Stomach (tissue), 9 donors: ENCODE measurements around the gene PRDM16. TPM values are rescaled to one million over a fixed set of nuclear protein-coding genes. Genes with fewer than 3 reads are reported as not detected.

ENCODE experiments used
- DNase-seq, 2 donors: peaks; one replicate each; pipeline versions ENCODE4 v3.0.0 to v3.0.0-alpha.2; 2013 to 2019
- H3K27ac ChIP-seq, 5 donors: fragments of 200-600 bp in 4 of 5; sonication (generic) in 4 of 5; one replicate each; pipeline ENCODE4 v1.5.1; 2013 to 2019; ENCODE audit warnings: mild to moderate bottlenecking in 1 of 5, moderate library complexity in 1 of 5
- H3K27me3 ChIP-seq, 3 donors: fragments of 200-600 bp; sonication (generic); one replicate each; pipeline ENCODE4 v1.5.1; 2017 to 2019; ENCODE audit warnings: mixed run types in 1 of 3
- H3K36me3 ChIP-seq, 4 donors: fragments of 200-600 bp; sonication (generic); 1 replicate in 3 of 4; 2 replicates in 1 of 4; pipeline ENCODE4 v1.5.1; 2016 to 2019
- H3K4me1 ChIP-seq, 4 donors: fragments of 200-600 bp; sonication (generic); one replicate each; pipeline ENCODE4 v1.5.1; 2016 to 2019
- H3K4me3 ChIP-seq, 4 donors: fragments of 200-600 bp; sonication (generic) in 3 of 4; one replicate each; pipeline ENCODE4 v1.5.1; 2016 to 2019; ENCODE audit warnings: mild to moderate bottlenecking in 1 of 4
- H3K9me3 ChIP-seq, 4 donors: fragments of 200-600 bp; sonication (generic); one replicate each; pipeline ENCODE4 v1.5.1; 2016 to 2019
- EP300 ChIP-seq: sonication (generic); formaldehyde crosslinking; IDR thresholded peaks from one replicate; pipeline ENCODE4 v1.6.1; 2017; ENCODE audit warnings: antibody characterized with exemption
- POLR2A ChIP-seq, 4 donors: fragments of 450-650 bp; IDR thresholded peaks; one replicate each; pipeline ENCODE4 v1.6.1; 2016; ENCODE audit warnings: antibody characterized with exemption in 4 of 4, control low read depth in 2 of 4, mild to moderate bottlenecking in 1 of 4, moderate library complexity in 1 of 4
- POLR2AphosphoS5 ChIP-seq, 3 donors: sonication (generic); formaldehyde crosslinking; IDR thresholded peaks; one replicate each; pipeline ENCODE4 v1.6.1; 2016; ENCODE audit warnings: antibody characterized with exemption in 3 of 3
- WGBS, 5 donors: extraction: QIAGEN DNeasy Blood & Tissue Kit in 3 of 5; methylation state at CpG; one replicate each; pipeline versions ENCODE4 v1.1.5 to v1.1.7; 2013 to 2018; 5-methylcytosine and 5-hydroxymethylcytosine counted together
- intact Hi-C: fragments of 100-400 bp; cut with DNase I; formaldehyde crosslinking; loops from one replicate; pipeline ENCODE4 v1.15.1; 2023; ENCODE audit warnings: low total_unique reads
- polyA plus RNA-seq, 3 donors: library from polyadenylated mRNA; stranded (reverse); fragments of 200-250 nt; gene quantifications; one replicate each; pipeline ENCODE4 v1.2.3, GENCODE V29; 2013
- total RNA-seq, 5 donors: library from RNA; depleted of rRNA; stranded (reverse); fragments of >200 nt; gene quantifications; one replicate each; pipeline versions ENCODE4 v1.1.0 to v1.2.3, GENCODE V29; 2014 to 2016
- TF ChIP-seq, protein P1 (sequence below), 7 experiments: fragments of 450-650 bp in 4 of 7; fragments of 200-600 bp in 3 of 7; sonication (generic) in 3 of 7; IDR thresholded peaks; one replicate each; pipeline ENCODE4 v1.5.1; 2016 to 2019; ENCODE audit warnings: antibody characterized with exemption in 7 of 7, control low read depth in 2 of 7, mild to moderate bottlenecking in 1 of 7
- donor health status: healthy with polysubstance abuse.
- donor health status: Bipolar disorder and iron deficiency.
- donor health status: healthy.

PRDM16 gene
- total and polyA plus RNA-seq, 8 donors, result 0.29 to 222 (median 15.8) TPM

- intact Hi-C loops, result no loop called here
- H3K9me3 ChIP-seq, result no peaks in the 10 kb centered on the region
- H3K4me3 ChIP-seq, result no peak overlapping the region
- DNase-seq, result no peak
- H3K27ac ChIP-seq, result peak overlapping the region in 4 of 5 donors; percentile 10 to 58 (median 26)
- H3K4me1 ChIP-seq, result peaks cover 10 to 21% (median 15%) of the 10 kb centered on the region in 4 donors
- TF ChIP-seq, protein P1, sequence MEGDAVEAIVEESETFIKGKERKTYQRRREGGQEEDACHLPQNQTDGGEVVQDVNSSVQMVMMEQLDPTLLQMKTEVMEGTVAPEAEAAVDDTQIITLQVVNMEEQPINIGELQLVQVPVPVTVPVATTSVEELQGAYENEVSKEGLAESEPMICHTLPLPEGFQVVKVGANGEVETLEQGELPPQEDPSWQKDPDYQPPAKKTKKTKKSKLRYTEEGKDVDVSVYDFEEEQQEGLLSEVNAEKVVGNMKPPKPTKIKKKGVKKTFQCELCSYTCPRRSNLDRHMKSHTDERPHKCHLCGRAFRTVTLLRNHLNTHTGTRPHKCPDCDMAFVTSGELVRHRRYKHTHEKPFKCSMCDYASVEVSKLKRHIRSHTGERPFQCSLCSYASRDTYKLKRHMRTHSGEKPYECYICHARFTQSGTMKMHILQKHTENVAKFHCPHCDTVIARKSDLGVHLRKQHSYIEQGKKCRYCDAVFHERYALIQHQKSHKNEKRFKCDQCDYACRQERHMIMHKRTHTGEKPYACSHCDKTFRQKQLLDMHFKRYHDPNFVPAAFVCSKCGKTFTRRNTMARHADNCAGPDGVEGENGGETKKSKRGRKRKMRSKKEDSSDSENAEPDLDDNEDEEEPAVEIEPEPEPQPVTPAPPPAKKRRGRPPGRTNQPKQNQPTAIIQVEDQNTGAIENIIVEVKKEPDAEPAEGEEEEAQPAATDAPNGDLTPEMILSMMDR (IDR thresholded peaks at IDR 0.05), result no peak
- no peak for TF ChIP-seq POLR2AphosphoS5 (IDR thresholded peaks at IDR 0.05)
- no peaks in the 10 kb centered on the region for H3K27me3 ChIP-seq
- WGBS, 5 donors, result 81 to 94% (median 92%) methylated on average over 5 to 22 of the region's 22 CpGs
- H3K36me3 ChIP-seq, result peaks cover 0 to 10% (median 0%) of the 10 kb centered on the region in 4 donors
Measured at GRCh38 chr1:3197781-3198316, 128.8 kb downstream of the PRDM16 start.

GRCh38 chr1:3198371-3199271 is 129.6 kb downstream of the PRDM16 start:
- H3K4me3 ChIP-seq, result no peak overlapping the region
- no peaks in the 10 kb centered on the region for H3K9me3 ChIP-seq
- TF ChIP-seq, protein P1 (IDR thresholded peaks at IDR 0.05), result no peak
- TF ChIP-seq POLR2A (IDR thresholded peaks at IDR 0.05) (no peak), EP300 (no peak), POLR2AphosphoS5 (IDR thresholded peaks at IDR 0.05) (no peak)
- intact Hi-C loops, result no loop called here
- H3K27ac ChIP-seq, result peak overlapping the region in 4 of 5 donors; percentile 10 to 62 (median 42)
- H3K4me1 ChIP-seq, result peaks cover 10 to 21% (median 11%) of the 10 kb centered on the region in 4 donors
- H3K27me3 ChIP-seq, result no peaks in the 10 kb centered on the region
- 49 to 69% (median 65%) methylated on average over 39 to 40 of the region's 40 CpGs for WGBS, 5 donors
- peak in 1 of 2 donors; percentile 60 for DNase-seq
- peaks cover 0 to 2% (median 0%) of the 10 kb centered on the region in 4 donors for H3K36me3 ChIP-seq

- no peak for DNase-seq
- Histone ChIP-seq H3K27me3 (no peaks in the 10 kb centered on the region), H3K9me3 (no peaks in the 10 kb centered on the region), H3K27ac (peak overlapping the region in 1 of 5 donors; percentile 4), H3K4me1 (no peaks in the 10 kb centered on the region), H3K36me3 (no peaks in the 10 kb centered on the region), H3K4me3 (no peak overlapping the region)
- 60 to 70% (median 63%) methylated on average over 20 of the region's 20 CpGs for WGBS, 5 donors
- intact Hi-C loops, result no loop called here
- TF ChIP-seq, protein P1 (IDR thresholded peaks at IDR 0.05), result no peak
- TF ChIP-seq POLR2AphosphoS5 (IDR thresholded peaks at IDR 0.05), result no peak
- no peak for TF ChIP-seq EP300
- no peak for TF ChIP-seq POLR2A (IDR thresholded peaks at IDR 0.05)
Measured at GRCh38 chr1:3204725-3205124, 135.7 kb downstream of the PRDM16 start.

- no peaks in the 10 kb centered on the region for H3K36me3 ChIP-seq
- TF ChIP-seq POLR2AphosphoS5 (IDR thresholded peaks at IDR 0.05), result no peak
- TF ChIP-seq EP300, result no peak
- no peak for TF ChIP-seq POLR2A (IDR thresholded peaks at IDR 0.05)
- TF ChIP-seq, protein P1 (IDR thresholded peaks at IDR 0.05), result no peak
- no peak overlapping the region for H3K4me3 ChIP-seq
- peak overlapping the region in 1 of 5 donors; percentile 0 for H3K27ac ChIP-seq
- intact Hi-C loops, result no loop called here
- no peaks in the 10 kb centered on the region for H3K4me1 ChIP-seq
- H3K27me3 ChIP-seq, result no peaks in the 10 kb centered on the region
- DNase-seq, result no peak
- WGBS, 5 donors, result 94 to 100% (median 95%) methylated on average over 8 to 13 of the region's 13 CpGs
- no peaks in the 10 kb centered on the region for H3K9me3 ChIP-seq
Measured at GRCh38 chr1:3205815-3206214, 136.8 kb downstream of the PRDM16 start.
